ENCODE measurements around the gene STPG4.

The STPG4 gene

GRCh38 chr2:47058003-47058931, 96.8 kb downstream of the STPG4 start:
- no peak overlapping the region for H3K27ac ChIP-seq

GRCh38 chr2:47057687-47058002, 97.5 kb downstream of the STPG4 start:
- no peak overlapping the region for H3K27ac ChIP-seq
- TF ChIP-seq CTCF (conservative IDR thresholded peaks at IDR 0.05) = no peak

More at GRCh38 chr2:47058003-47058931, 96.8 kb downstream of the STPG4 start:
- no peak for TF ChIP-seq CTCF (conservative IDR thresholded peaks at IDR 0.05)

GRCh38 chr2:47056868-47057686, 98.0 kb downstream of the STPG4 start:
- TF ChIP-seq CTCF (conservative IDR thresholded peaks at IDR 0.05) = no peak
- H3K27ac ChIP-seq = no peak overlapping the region

GRCh38 chr2:47056374-47056773, 98.7 kb downstream of the STPG4 start:
- no peak overlapping the region for H3K27ac ChIP-seq

GRCh38 chr2:47054868-47055267, 100.2 kb downstream of the STPG4 start:
- no peak for TF ChIP-seq CTCF (conservative IDR thresholded peaks at IDR 0.05)
- no peak overlapping the region for H3K27ac ChIP-seq

More at GRCh38 chr2:47056374-47056773, 98.7 kb downstream of the STPG4 start:
- no peak for TF ChIP-seq CTCF (conservative IDR thresholded peaks at IDR 0.05)

GRCh38 chr2:47054036-47054555, 101.0 kb downstream of the STPG4 start:
- no peak overlapping the region for H3K27ac ChIP-seq

More at GRCh38 chr2:47054036-47054555, 101.0 kb downstream of the STPG4 start:
- no peak for TF ChIP-seq CTCF (conservative IDR thresholded peaks at IDR 0.05)
